Endometrial microvascular endothelial cells (primary cell): Measurements from ENCODE around the gene SLC4A1AP. TPM values are rescaled to one million over a fixed set of nuclear protein-coding genes. Genes with fewer than 3 reads are reported as not detected.
"Not testable (repeated sequence)": the region's sequence is repeated elsewhere in the genome, so short reads cannot be mapped to it uniquely, and the experiment has no call there.

Experiments
- in situ Hi-C: cut with HindIII; loops from 2 replicates; pipeline ENCODE4 v1.10.0; 2017; ENCODE audit warnings: low sequenced_read_pairs, low pct_unique_long_range_greater_than_20kb; ENCODE audit errors: inconsistent ontology term
- total RNA-seq: library from RNA; depleted of rRNA; stranded (reverse); fragments of >200 nt; gene quantifications from one replicate; pipeline ENCODE4 v1.2.3, GENCODE V29; 2015; ENCODE audit errors: inconsistent ontology term

The SLC4A1AP gene, protein sequence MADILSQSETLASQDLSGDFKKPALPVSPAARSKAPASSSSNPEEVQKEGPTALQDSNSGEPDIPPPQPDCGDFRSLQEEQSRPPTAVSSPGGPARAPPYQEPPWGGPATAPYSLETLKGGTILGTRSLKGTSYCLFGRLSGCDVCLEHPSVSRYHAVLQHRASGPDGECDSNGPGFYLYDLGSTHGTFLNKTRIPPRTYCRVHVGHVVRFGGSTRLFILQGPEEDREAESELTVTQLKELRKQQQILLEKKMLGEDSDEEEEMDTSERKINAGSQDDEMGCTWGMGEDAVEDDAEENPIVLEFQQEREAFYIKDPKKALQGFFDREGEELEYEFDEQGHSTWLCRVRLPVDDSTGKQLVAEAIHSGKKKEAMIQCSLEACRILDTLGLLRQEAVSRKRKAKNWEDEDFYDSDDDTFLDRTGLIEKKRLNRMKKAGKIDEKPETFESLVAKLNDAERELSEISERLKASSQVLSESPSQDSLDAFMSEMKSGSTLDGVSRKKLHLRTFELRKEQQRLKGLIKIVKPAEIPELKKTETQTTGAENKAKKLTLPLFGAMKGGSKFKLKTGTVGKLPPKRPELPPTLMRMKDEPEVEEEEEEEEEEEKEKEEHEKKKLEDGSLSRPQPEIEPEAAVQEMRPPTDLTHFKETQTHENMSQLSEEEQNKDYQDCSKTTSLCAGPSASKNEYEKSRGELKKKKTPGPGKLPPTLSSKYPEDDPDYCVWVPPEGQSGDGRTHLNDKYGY
- total RNA-seq: 30.3 TPM

DNA sequence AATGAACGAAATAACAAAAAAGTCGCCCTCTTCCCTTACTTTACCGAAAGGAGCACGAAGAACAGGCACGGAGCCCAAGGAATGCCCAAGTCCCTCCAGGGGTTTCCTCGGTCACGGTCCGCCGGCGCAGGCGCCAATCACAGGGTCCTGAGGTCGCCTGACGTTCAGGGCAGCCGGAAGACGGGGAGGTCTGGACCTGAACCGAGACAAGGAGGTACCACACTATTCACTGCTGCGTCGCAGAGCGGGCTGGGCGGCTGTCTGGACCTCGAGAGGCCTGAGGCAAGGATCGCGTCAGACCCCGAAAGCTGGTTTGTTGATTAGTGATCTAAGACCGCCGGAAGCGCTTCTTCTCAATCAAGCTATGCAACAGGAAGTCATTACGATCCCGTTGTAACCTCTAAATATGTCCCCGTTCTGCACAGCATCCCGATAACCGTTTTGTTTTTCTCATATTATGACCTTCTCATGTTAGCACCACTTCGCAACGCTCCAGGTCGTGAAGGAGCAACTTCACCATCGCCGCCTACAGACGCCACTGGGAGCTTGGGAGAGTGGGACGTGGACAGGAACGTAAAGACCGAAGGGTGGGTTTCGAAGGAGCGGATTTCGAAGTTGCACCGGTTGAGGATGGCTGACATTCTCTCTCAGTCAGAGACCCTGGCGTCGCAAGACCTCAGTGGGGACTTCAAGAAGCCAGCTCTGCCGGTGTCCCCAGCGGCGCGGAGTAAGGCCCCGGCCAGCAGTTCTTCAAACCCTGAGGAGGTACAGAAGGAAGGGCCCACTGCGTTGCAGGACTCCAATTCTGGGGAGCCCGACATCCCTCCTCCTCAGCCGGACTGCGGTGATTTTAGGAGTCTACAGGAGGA is at the start of gene SLC4A1AP, which contains the start of gene SUPT7L:
TSS of gene SLC4A1AP (plus strand) at position 605 of the 869 bp plus-strand sequence. CDS start at position 631, 26 bp downstream.
TSS of gene SUPT7L (minus strand) at position 330 of the 869 bp plus-strand sequence. CDS start 1,422 bp downstream, outside the sequence.
- in situ Hi-C loops: no loop called here

GRCh38 chr2:27613985-27614384 is 49.7 kb upstream of the SLC4A1AP start:
- in situ Hi-C loops: no loop called here

- in situ Hi-C loops: no loop called here
Observed at GRCh38 chr2:27615316-27615715, 48.4 kb upstream of the SLC4A1AP start.

GRCh38 chr2:27621524-27621923 is 42.2 kb upstream of the SLC4A1AP start:
- in situ Hi-C loops: no loop called here

GRCh38 chr2:27622921-27623384 is 40.7 kb upstream of the SLC4A1AP start:
- in situ Hi-C loops: no loop called here

DNA sequence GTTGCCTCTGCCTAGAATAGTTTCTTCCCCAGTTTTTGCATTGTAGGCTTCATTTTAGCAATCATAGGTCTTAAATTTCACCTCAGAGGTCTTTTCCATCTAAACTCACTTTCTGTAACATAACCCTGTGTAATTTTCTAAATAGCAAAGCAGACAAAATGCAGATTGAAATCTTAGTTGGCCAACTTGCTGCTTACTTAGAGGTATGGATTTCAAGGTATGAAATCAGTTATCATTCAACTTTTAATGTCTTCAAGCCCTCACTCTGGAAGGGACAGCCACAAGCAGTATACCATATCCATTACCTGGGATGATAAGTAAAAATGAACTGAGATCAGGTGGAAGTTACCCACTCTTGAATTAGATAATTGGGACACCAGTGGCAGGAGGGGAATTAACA is 38.7 kb upstream of the SLC4A1AP start:
- in situ Hi-C loops: no loop called here

DNA sequence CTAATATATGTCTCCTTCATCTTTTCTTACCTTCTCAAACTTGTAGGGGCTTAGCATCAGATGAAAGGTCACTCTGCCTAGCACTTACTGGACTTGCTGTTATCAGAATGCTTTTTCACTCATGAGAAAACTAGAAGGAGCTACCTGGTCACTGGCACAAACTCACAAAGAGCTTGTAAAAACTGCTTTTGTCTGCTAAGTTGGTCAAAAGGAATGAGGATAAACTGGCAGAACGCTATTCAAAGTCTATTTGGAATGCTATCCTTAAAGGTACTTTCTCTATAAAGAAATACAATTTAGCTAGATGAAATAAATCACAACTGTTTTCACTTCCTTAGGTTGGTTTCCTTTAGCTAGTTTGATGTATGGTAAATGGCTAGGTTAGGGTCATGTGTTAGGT is 37.4 kb upstream of the SLC4A1AP start:
- in situ Hi-C loops: not testable (repeated sequence)

DNA sequence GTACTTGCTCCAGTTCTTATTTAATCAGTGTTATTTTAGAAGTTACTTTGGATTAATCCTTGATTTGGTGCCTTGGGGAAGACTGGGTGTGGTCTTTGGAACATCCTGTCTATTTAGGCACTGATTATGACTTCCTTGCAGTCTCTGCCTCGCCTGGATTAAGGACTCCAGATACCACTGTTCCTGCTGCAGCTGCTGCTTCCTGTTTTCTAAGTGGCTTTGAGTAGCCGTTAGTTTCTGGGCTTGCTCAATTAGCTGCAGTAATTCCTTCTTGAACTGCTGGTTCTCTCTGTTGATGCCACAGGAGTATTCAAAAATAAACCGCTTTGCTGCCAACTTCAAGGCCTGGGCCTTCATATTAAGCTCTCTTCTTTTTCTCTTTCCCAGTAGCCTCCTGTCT is 36.8 kb upstream of the SLC4A1AP start:
- in situ Hi-C loops: not testable (repeated sequence)

- in situ Hi-C loops: no loop called here
Observed at GRCh38 chr2:27627963-27628766, 35.5 kb upstream of the SLC4A1AP start.

GRCh38 chr2:27628767-27629709 is 34.7 kb upstream of the SLC4A1AP start, which contains the start of the genes CCDC121 and GPN1:
TSS of gene CCDC121 (minus strand) at chr2:27629012. CDS start at chr2:27627799, 1,213 bp downstream.
TSS of gene GPN1 (plus strand) at chr2:27629050. CDS start at chr2:27629059, 9 bp downstream.
- in situ Hi-C loops: no loop called here

DNA sequence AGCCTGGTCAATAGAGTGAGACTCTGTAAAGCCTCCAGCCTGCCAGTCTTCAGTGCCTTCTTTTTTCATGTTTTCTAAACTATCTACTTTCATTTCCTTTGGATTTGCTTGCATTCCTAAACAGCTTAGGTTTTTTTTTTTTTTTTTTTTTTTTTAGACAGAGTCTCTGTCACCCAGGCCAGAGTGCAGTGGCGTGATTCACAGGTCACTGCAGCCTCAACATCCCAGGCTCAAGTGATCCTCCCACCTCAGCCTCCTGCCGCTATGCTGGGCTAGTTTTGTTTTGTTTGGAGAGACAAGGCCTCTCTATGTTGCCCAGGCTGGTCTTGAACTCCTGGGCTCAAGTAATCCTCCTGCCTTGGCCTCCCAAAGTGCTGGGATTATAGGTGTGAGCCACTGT is 33.4 kb upstream of the SLC4A1AP start:
- in situ Hi-C loops: not testable (repeated sequence)

DNA sequence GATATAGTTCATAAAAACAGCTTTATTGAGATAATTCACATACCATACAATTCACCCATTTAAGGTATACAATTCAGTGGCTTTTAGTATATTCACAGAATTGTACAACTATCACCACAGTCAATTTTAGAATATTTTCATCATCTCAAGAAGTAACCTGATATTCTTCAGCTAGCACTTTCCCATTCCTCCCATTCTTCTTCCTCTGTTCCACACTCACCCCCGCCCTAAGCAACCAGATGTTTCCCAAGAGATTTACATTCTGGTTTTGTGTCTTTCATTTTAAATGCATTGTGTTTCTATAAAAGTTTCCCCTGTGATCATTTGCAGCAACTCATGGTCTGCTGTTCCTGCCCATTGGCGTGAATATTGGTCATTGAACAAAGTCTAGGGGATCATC is 29.4 kb upstream of the SLC4A1AP start:
- in situ Hi-C loops: no loop called here

DNA sequence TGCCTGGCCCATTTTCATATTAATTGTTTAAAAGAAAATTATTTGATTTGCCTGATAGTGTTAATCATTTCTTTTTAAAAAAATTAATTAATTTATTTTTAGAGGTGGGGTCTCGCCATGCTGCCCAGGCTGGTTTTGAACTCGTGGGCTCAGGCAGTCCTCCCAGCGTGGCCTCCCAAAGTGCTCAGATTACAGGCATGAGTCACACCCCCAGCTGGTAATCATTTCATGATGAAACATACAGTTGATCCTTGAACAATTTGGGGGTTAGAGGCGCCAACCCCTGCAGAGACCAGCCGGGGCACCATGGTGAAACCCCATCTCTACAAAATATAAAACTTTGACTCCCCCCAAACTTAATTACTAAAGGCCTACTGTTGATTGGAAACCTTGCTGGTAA is 26.9 kb upstream of the SLC4A1AP start:
- in situ Hi-C loops: no loop called here

GRCh38 chr2:27638037-27638637 is 25.6 kb upstream of the SLC4A1AP start:
- in situ Hi-C loops: no loop called here

DNA sequence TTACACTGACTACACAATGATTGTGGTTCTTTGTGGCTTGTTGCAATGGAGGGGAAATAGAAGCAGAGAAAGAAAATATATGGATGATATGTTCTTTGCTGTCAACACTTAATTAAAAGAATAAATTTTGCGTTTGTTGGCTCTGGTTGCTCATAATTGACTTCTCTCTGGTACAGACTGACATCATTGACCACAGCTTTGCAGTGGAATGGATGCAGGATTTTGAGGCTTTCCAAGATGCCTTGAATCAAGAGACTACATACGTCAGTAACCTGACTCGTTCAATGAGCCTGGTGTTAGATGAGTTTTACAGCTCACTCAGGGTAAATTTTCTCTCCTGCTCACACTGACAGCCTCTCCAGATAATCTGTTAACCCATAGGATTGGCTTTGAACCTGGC is 25.0 kb upstream of the SLC4A1AP start:
- in situ Hi-C loops: no loop called here

GRCh38 chr2:27640722-27641245 is 22.9 kb upstream of the SLC4A1AP start:
- in situ Hi-C loops: no loop called here
